Activated CD8-positive, alpha-beta memory T cell treated with anti-CD3 and anti-CD28 coated beads for 24 hours (primary cell): ENCODE results near the gene GADL1.

Experiments
- DNase-seq: peaks from one replicate; pipeline ENCODE4 v3.0.0-alpha.2; 2020

GADL1 gene

GRCh38 chr3:30691249-30691880, 203.1 kb downstream of the GADL1 start:
- DNase-seq = no peak

- DNase-seq = no peak
Observed at GRCh38 chr3:30690199-30690598, 204.3 kb downstream of the GADL1 start.

DNA sequence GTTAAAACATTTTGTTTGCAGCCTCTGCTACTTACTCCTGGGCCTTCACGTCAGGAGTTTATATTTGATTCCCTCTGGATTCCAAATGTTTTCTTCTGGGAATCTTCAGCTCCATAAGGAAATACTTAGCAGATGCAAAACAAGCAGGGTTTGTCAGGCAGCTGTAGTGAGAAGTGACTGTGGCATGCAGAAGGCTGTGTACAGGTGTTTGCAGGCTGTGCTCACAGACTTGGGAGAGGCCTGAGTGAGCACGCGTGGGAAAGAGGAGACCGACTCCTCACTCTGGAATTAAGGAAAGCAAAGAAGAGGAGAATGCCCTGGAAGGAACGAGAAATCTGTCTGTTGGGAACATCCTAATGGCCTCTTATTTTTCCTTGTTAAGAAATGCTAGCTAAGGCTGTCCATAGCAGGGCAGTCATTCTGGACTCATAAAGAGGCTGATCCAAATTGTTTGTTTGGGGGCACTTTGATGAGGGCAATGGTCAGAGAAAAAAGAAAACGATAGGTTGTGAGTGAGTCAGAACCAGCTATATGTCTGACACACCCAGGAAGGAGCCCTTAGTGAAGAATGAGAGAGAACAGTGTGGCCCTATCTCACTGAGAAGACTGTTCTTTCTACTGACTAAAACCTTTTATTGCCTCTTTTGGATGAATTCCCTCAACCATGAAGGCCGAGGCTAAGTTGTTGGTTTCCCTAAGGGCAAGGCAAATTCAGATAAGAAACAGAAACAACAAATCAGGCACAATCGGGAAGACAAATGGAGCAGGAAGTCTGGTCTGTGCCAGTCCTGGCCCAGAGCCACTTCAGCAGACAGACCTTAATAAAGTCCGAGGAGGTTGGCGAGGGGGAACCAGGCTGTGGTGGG, 205.5 kb downstream of the GADL1 start:
- DNase-seq = no peak

- no peak for DNase-seq
Observed at GRCh38 chr3:30687930-30688570, 206.4 kb downstream of the GADL1 start.

DNA sequence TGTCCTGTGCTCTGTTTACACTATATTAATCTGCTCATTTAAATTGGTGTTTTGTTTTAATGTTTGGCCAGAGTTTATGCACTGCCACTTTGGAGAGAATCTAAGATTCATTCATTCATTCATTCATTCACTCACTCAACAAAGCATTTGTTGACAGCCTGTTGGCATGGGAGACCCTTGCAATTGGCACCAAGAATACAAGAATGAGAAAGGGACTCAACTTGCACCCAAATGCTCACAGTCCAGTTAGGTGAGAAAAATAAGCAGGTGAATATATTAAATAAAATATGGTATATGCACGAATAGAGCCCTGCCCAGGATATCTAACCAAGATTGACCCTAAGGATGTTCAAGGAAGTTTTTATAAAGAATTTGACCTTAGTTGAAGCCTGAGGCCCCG, 207.7 kb downstream of the GADL1 start:
- DNase-seq = no peak

DNA sequence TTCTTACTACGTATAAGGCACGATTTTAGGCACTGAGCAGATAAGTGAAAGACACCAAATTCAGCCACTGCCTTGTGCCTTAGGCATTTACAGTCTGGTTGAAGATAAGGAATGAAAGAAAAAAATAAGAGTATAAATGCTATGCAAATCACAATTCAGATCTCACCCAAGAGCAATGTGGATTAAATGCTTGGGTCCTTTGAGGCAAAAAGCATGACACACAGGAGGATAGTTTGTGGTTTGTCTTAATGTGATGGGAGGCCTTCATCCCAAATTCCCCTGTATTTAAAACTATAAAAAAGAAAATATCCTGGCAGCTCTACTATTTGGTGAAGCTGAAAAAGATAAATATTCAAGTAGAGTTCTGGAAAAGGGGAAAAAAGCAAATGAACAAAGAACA, 208.3 kb downstream of the GADL1 start:
- no peak for DNase-seq

GRCh38 chr3:30685267-30685667, 209.2 kb downstream of the GADL1 start:
- DNase-seq = no peak

- no peak for DNase-seq
Observed at GRCh38 chr3:30684356-30684755, 210.1 kb downstream of the GADL1 start.

- no peak for DNase-seq
Observed at GRCh38 chr3:30683769-30684168, 210.7 kb downstream of the GADL1 start.

- no peak for DNase-seq
Observed at GRCh38 chr3:30682434-30683155, 211.9 kb downstream of the GADL1 start.

- DNase-seq = no peak
Observed at GRCh38 chr3:30681649-30682211, 212.7 kb downstream of the GADL1 start.

- no peak for DNase-seq
Observed at GRCh38 chr3:30680789-30681648, 213.4 kb downstream of the GADL1 start.

DNA sequence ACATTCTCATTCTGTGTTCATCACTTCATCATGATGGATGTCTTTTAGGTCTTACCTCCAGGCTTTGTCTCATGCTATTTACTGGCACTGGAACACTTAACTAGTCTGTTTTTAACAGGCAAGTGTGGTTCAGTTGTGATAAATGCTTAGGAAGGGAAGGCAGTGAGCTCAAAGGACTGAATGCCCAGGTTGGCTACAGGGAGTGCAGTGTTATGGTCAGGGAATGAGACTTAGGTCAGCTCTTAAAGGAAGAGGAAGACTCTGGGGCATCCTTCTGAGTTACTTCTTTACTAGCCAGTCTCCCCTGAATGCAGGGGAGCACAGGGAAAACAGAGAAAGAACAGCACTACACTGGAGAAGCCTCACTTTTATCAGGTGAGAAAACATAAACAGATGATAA, 215.4 kb downstream of the GADL1 start:
- DNase-seq = no peak

DNA sequence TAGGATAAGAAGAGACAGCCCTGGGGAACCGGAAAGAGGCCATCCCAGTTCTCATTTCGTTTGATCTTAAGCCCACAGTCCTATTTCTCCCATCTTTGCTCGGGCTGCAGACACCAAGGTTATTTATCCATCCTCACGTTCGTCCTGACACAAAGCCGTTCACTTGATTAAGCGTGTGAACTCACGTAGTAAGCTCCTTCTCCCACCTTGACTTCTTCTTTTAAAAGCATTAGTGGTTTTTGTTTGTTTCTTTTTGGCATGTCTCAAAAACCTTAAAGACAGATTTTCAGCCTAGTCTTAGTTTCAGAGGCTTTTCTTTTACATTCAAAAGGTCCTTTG, 217.1 kb downstream of the GADL1 start:
- DNase-seq = no peak

- no peak for DNase-seq
Observed at GRCh38 chr3:30676424-30677346, 217.8 kb downstream of the GADL1 start.
